AG08395 (cell line): Measurements from ENCODE around the gene PCDHA4.
"Not testable (repeated sequence)": the region's sequence is repeated elsewhere in the genome, so short reads cannot be mapped to it uniquely, and the experiment has no call there.

ENCODE experiments used
- DNase-seq: peaks from one replicate; pipeline ENCODE4 v3.0.0; 2012; ENCODE audit warnings: mixed read lengths, low spot score

PCDHA4 gene

GRCh38 chr5:140806834-140807775, at the start of gene PCDHA4:
Gene PCDHA4 (plus strand): TSS chr5:140807068.
- no peak for DNase-seq

- DNase-seq = no peak
Measured at GRCh38 chr5:140764177-140764973, 42.5 kb upstream of the PCDHA4 start.

GRCh38 chr5:140767444-140767843, 39.4 kb upstream of the PCDHA4 start:
- no peak for DNase-seq

- DNase-seq = no peak
Measured at GRCh38 chr5:140780512-140780911, 26.4 kb upstream of the PCDHA4 start.

GRCh38 chr5:140785905-140786686, 20.8 kb upstream of the PCDHA4 start, which contains the start of gene PCDHA1:
Gene PCDHA1 (plus strand): TSS chr5:140786140.
- DNase-seq = no peak

GRCh38 chr5:140787422-140787821, 19.4 kb upstream of the PCDHA4 start:
- not testable (repeated sequence) for DNase-seq

- DNase-seq = not testable (repeated sequence)
Measured at GRCh38 chr5:140787849-140788504, 18.9 kb upstream of the PCDHA4 start.

- DNase-seq = no peak
Measured at GRCh38 chr5:140791089-140791488, 15.8 kb upstream of the PCDHA4 start.

- no peak for DNase-seq
Measured at GRCh38 chr5:140794595-140795258, 12.1 kb upstream of the PCDHA4 start, which contains the start of gene PCDHA2. Gene PCDHA2 (plus strand): TSS chr5:140794852.

- peak; percentile 17 for DNase-seq
Measured at GRCh38 chr5:140795259-140795641, 11.6 kb upstream of the PCDHA4 start.

GRCh38 chr5:140796072-140796717, 10.7 kb upstream of the PCDHA4 start:
- not testable (repeated sequence) for DNase-seq

- no peak for DNase-seq
Measured at GRCh38 chr5:140796718-140797095, 10.2 kb upstream of the PCDHA4 start.

- DNase-seq = no peak
Measured at GRCh38 chr5:140800816-140801493, 5.9 kb upstream of the PCDHA4 start, which contains the start of gene PCDHA3. Gene PCDHA3 (plus strand): TSS chr5:140801057.

GRCh38 chr5:140801494-140801841, 5.4 kb upstream of the PCDHA4 start:
- peak; percentile 10 for DNase-seq

- not testable (repeated sequence) for DNase-seq
Measured at GRCh38 chr5:140802381-140802780, 4.5 kb upstream of the PCDHA4 start.

- no peak for DNase-seq
Measured at GRCh38 chr5:140802781-140803271, 4.0 kb upstream of the PCDHA4 start.

GRCh38 chr5:140808241-140808888, 1.5 kb downstream of the PCDHA4 start:
- DNase-seq = not testable (repeated sequence)

- DNase-seq = no peak
Measured at GRCh38 chr5:140808889-140809291, 2.0 kb downstream of the PCDHA4 start.
